Glomerular endothelial cell (primary cell): Measurements from ENCODE around the gene B3GNT3. TPM values are rescaled to one million over a fixed set of nuclear protein-coding genes. Genes with fewer than 3 reads are reported as not detected.

Experiments
- DNase-seq: peaks from one replicate; pipeline ENCODE4 v3.0.0-alpha.2; 2011; ENCODE audit warnings: low read depth, low spot score; ENCODE audit errors: extremely low read depth
- total RNA-seq: library from RNA; depleted of rRNA; stranded (reverse); fragments of >200 nt; gene quantifications from 2 replicates; pipeline ENCODE4 v1.2.3, GENCODE V29; 2015

B3GNT3 gene
- total RNA-seq, 1 donor from 2014 or later = not detected

DNA sequence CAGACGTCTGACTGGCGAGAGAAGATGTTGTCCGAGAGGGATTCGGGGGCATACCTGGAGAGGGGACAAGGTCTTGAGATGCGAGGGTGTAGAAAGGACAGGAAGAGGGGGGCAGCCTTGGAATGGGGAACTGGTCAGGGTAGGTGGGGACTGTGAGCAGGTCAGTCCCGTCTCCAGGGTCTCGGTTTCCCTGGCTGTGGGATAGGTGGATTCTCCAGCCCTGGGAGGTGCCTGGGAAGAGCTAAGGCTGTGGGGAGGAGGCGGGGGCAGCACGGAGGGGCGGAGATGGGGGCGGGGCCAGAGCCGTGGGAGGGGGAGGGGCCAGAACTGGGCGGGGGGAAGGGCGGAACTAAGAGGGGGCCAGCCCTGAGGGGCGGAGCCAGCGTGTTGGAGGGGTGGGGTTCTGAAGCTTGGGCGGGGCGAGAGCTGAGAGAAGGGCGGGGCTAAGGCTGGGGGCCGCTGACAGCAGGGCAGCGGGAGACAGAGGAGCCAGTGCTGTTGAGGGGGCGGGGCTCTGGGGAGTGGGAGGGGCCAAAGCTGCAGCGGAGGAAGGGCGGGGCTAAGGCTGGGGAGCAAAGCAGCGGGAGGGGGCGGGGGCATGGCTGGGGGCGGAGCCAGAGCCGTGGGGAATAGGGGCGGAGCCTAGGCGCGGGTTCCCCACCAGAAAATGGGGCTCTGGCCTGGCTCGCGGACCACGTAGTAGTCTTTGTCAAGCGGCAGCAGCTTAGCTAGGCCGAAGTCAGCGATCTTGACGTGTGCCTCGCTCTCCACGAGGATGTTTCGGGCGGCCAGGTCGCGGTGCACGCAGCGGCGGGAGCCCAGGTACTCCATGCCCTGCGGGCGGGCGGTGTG is 35.9 kb downstream of the B3GNT3 start:
- DNase-seq = no peak

DNA sequence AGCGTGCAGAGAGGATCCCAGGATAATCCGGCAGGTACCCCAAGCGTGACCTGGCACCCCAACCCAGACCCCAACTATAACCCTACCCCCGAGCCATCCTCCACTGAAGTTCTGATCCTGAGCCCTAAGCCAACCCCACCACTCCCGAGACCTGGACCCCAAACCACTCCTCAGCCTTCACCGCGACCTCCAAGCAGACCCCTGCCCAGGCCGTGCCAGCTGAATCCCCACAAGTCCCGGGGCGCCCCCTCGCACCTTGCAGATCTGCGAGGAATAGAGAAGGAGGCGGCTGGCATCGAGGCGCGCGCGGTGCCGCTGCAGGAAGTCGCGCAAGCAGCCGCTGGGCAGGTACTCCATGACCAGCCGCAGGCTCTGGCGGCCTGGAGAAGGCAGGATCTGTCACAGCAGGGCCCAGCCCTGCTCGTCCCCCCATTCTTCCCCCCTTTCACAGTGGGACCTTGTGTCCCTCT is 36.5 kb downstream of the B3GNT3 start:
- no peak for DNase-seq

DNA sequence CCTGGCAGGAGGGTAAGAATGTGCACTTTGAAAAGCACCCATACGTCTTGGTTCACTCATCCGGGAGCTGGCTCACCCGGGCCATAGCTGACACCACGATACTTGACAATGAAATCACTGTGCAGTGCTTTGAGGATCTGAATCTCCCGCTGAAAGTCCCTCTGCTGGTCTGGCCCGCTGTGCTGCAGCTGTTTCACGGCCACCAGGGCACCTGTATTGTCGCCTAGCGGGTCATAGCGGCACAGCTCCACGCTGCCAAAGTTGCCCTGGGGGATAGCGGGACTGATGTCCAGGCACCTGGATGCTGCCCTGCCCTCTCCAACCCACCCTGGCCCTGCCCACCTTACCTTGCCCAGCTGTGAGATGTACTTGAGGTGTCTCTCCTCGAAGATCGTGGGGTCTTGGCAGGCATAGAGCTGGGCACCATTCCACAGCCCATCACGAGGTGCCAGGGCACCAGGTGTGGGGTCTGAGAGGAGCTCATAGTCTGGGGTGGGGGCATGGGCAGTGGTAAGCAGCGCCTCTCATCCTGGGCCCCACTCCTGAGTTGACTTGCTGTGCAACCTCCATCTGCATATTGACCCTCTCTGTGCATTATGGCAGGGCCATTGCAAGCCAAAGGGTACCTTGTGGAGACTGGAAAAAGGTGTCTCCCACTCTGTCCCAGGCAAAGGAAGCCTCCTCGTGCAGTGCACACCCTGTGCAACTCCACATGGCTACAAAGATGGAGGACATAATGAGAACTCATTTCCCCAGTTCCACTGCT is 37.7 kb downstream of the B3GNT3 start:
- no peak for DNase-seq

DNA sequence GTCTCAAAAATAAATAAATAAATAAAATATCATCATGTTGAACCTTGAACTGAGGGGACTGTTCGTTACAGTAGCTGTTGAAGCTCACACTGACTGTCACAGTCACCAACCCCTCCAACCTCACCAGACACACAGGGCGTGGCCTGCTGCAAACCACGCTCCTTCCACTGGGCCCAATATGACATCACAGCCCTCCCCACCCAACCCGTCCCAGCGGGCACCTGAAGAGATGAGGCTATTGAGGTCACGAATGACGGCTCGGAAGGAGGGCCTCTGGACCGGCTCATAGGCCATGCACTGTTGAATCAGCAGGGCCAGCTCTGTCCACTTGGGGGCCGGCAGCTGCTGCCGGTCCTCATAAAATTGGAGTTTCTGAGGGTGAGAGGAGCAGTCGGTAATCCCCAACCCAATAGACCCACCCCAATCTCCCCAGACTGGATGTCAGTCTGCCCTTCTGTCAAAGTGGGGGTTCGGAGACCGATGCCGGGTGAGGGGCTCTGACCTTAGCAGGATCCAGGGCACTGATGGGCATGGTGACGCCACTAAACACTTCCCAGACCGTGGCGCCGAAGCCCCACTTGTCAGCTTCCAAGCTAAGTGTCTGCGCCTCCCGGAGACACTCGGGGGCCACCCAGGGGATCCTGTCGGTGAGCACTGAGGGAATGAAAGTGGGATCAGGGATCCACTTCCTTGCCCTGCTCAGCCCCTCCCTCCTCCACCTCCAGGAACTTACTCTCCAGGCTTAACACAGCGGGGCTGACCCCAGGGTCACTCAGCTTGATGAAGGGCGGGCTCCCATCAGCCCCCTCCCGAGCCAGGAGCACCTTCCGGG is 39.6 kb downstream of the B3GNT3 start:
- no peak for DNase-seq

DNA sequence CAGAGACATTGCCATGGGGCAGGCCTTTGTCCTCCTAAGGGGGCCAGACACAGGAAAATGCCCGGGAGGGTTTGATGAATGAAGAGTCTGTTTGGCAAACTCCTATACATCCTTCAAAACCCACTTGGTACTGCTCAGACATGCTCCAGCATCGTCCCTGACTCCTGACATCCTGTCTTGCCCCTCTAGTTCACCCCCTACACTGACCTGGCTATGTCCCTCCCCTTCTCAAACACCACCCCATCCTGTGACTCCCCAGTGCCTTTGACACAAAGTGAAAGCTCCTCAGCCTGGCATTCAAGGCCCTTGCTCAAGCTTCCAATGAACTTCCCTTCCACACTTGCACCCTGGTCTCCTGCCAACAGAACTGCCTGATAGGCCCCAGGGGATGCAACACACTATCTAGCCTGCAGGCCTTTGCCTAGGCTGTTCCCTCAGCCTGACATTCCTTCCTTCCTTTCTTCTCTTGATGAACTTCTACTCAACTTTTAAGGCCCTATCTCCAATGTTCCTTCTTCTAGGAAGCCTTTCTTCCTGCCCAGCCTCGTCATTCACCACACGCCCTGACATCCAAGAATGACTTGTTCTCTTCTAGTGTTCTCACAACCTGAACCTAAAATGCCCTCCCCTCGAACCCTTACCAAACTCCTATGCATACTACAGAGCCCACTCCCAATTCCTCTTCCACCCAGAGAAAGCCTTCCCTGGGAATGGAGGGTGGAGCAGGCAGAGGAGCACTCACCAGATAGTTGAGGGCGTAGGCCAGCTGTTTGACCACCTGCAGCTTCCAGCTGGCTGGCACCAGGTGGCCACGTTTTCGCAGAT is 40.5 kb downstream of the B3GNT3 start:
- no peak for DNase-seq

DNA sequence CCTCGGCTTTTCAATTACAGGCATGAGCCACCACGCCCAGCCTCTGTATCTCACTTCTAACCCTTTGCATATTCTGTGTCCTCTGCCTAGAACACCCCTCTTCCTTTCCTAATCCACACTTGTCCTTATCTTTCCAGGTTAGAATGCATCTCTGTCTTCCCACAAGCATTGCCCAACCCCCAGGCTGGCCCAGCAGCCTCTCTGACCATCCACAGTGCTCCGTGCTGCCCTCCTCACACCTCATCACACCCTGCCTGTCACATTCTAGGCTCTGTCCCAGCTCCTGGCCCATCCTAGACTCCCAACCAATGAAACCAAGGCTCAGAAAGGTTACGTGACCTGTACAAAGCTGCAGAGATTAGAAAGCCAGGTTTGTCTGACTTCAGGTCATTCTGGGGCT is 41.6 kb downstream of the B3GNT3 start:
- DNase-seq = no peak

DNA sequence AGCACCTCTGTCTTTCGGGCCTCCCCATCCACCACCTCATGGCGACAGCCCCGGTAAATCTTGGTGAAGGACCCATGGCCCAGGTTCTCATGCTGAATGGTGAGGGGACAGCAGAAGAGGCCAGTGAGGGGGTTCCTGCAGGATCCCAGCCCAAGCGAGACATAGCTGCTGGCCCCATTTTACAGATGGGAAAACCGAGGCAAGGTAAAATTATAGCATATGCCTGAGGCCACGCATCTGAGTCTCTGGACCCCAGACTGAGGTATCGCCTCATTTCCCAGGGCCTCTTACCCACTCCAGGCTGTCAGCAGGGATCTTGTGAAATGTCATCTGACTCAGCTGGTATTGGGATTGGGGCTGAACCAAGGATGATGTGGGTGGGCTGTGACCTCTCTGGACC is 43.0 kb downstream of the B3GNT3 start:
- no peak for DNase-seq

DNA sequence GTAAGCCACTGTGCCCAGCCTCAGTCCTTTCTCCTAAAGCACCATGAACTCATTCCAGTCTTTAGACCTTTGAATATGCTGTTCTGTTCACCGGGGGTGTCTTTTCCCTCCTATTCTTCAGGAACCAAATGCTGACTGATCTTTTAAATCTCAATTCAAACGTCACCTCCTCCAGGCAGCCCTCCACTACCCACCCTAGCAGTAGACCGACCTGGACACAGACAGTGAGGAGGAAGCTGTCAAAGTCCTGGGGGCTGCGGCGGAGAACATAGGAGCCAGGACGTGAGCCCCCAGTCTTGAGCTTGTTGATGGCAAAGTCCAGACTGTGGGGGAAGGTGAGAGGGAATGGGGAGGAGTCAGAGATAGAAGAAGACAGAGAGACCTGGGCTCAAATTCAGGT is 45.1 kb downstream of the B3GNT3 start:
- DNase-seq = no peak

DNA sequence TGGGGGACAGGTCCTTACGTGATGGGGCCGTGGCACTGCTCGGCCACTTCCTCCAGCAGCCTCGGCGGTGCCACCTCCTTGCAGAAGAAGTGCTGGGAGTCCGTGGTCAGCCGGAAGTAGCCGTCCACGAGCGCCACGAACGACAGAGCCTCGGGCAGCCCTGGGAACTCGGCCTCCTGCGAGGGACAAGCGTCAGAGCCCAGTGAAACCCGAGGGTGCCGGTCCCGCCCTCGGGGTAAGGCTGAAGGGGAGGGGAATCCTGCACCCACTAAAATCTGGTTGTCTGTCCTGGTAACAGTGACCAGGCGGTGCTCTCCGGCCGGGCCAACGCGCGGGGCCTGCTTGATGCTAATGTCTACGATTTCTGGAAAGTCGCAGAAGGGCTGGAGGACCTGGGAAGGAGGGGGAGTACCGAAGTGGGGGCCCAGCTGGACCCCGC is 46.5 kb downstream of the B3GNT3 start:
- no peak for DNase-seq

DNA sequence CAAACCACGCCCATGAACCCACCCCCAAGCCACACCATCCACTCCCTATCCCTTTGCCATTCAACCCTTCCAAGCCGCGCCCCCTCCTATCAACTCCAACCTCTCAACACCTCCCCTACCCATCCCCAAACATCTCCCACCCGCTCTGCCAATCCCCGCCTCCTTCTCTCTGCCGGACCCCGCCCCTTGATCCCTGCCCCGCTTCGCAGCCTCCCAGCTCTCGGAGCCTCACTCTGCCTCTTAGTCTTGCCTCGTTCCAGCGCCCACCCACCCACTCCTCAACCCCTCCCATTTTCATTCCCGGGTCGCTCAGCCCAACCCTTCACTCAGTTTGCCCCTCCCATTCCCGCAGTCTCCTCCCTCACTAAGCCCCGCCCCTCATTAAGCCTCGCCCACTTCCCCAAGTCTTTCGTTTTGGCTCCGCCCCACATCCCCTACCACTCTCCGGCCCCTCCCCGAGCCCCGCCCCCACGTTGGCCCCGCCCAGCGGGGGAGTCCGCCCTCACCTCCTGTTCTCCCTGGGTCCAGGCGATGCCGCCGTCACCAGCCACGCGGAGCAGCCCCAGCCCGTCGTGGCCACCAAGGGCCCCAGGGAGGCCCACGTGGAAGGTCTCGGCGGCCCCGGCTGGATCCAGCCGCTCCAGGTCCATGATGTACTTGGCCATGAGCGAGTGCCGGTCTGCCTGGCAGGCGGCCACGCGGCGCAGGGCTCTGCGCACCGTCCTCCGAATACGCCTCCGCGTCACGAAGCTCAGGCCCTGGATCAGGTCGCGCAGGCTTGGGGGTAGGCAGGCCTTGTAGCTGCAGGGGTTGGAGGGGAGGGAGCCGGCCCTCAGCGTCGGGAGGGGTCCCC is 47.1 kb downstream of the B3GNT3 start:
- no peak for DNase-seq

DNA sequence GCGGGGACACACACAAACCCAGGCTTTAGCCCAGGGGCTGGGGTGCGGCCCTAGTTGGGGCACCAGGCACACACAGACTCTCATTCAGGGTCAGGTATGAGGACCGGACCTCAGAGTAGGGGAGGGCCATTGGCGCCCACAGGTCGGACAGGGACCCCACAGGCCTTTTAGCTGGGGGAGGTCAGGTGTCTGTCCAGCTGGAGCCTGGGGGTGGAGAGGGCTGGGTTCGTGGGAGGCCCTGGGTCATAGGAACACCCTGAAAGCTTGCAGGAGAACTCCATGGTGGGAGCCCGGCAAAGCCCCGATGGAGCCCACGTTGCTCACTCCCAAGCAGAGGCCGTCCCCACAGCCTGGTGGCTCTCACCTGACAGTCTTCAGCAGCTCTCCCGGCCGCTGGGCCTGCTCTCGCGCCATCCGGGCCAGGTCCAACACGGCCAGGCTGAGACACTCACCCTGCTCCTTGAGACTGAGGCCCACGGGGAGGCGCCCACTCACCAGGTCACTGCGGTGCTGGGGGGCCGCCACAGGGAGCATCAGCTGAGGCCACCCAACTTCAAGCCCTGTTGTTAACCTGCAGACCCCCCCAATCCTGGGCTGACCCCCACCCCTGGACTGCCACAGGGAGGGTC is 47.8 kb downstream of the B3GNT3 start:
- no peak for DNase-seq

DNA sequence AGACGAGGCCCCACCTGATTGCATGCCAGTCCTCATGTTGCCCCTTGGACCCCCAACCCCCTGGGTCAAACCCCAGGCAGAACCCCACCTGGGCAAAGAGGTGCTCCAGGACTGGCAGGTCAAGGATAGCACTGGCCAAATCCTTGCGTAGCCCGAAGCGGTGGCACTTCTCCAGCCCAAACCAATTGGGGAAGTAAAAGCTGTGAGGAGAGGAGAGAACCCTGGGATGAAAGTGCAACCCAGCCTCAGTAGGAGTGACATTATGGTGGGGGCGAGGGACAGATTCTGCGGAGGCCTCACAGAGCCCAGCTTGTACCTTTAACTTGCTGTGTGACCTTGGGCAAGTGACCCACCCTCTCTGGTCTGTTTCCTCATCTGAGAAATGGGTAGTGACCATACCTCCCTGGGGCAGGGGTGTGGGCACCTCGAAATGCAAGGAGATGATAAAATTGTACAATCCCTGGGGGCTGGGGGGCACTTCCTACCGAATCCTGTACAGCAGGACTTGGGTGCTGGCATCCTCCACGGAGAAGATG is 48.4 kb downstream of the B3GNT3 start:
- no peak for DNase-seq

DNA sequence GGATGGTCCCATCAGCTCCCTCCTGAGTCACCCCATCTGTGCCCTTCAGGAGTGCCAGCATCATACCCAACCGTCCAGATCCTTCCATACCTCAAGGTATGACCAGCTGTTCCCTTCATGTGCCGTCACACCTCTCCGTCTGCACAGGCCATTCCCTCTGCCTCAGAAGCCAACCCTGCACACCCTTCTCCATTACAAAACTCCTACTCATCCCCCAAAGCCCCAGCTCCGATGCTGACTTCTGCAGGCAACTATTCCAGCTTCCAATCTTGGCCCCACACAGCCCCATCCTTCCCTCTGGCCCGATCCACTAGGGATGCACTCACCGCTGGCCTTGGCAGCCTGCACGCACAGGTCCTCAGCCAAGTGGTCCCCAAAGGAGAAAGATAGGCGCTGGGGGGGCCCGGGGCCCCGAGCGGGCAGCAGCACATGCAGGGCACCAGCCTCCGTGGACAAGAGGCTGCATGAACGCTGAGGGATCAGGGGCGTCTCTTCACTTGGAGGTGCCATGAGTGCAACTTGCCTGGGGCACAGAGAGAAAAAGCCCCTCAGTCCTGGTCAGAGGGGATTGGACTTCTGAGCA is 49.1 kb downstream of the B3GNT3 start:
- no peak for DNase-seq

DNA sequence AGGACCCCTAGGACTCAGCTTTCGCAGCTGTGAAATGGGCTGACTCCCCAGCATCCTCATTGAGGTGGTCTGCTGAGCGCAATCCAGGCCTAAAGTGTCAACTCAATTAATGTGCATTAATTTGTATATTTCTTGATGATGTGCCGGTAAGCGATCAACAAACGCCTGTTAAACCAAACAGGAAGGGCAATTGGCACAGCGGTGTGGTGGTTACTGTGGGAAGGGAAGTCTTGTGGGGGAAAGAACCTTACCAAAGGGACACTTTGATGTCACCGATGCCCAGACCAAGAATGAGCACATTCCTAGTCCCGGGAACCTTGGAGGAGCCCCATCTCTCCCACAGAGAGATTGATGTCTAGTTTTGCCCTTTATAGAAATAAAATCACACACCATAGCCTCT is 51.2 kb downstream of the B3GNT3 start:
- no peak for DNase-seq

DNA sequence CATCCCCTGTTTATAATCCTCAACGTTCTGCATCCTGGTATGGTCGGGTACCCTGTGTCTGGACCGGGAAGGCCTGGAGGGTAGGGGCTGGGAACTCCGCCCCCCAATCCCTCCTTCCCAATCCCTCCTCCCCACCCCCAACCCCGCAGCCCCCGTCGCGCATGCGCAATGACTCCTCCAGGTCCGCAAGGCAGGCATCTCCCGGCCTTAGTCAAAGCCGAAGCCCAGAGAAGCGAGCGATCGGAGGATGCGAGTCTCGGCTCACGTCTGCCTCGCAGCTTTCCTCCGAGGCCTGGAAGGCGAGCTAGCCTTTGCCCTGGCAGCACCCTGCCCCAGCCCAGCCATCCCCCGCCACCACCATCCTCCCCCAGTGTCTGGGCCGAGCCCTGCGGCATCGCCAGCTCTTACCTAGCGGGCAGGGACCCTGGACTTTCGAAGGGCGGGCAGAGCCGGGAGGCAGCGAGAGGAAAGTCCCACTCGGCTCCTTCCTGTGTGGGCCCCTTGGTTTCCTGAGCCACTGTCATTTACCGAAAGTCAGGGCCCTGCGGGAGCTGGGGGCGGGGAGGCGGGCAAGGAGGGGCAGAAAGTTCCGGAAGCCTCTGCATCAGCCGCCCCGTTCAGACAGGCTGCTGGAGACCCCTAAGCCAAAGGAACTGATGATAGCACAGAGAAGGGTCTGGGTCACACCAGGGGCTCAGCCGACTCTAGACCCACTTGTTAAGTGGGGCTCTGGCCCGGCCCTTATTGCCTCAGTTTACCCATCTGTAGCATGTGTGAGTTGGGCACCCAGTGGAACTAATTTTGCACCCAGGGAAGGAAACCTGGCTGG is 52.8 kb downstream of the B3GNT3 start, which contains the start of gene JAK3:
JAK3 (minus strand) TSS at position 445 of the 829 bp plus-strand sequence. CDS start 3,565 bp downstream, outside the sequence.
- DNase-seq = no peak

DNA sequence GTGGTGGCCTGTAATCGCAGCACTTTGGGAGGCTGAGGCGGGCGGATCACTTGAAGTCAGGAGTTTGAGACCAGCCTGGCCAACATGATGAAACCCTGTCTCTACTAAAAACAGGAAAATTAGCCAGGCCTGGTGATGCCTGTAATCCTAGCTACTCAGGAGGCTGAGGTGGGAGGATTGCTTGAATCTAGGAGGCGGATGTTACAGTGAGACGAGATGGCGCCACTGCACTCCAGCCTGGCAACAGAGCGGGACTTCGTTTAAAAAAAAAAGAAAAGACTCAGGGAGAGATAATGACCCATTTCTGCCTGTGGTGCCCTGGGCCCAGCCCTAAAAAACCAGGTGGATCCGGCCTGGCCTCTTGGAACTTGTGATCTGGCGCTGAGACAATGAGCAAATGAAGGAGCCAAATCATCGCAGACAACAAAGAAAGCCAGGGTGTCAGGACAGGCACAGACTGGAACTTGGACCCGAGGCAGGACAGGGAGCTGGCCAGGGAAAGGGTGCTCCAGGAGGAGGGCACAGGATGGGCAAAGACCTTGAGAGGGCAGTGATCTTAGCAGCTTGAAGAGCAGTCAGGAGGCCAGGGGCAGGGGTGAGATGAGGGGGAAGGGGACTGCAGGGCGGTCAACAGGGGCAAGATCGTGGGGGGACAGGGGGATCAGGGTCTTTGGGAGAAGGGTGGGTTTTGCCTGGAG is 53.8 kb downstream of the B3GNT3 start:
- DNase-seq = no peak

DNA sequence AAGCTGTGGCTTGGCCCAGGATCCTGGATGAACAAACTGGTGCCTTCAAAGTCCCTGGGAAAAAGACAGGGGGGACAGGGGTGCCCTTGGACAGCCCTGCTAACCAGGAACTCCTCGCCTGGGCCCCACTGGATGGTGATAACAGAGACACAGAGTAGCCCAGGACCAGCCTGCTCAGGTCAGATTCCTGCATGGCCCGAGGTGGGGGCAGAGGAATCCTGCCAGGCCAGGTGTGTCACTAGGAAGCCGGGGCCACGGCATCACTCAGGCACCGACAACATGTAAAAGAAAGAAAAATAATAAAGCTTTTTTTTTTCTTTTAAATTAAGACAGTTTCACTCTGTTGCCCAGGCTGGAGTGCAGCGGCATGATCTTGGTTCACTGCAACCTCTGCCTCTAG is 59.1 kb downstream of the B3GNT3 start:
- DNase-seq = no peak
